GM12873 (cell line): Measurements from ENCODE around the gene NDUFS2.

ENCODE experiments used
- TF ChIP-seq, protein P1 (sequence below): IDR thresholded peaks from 2 replicates; pipeline ENCODE4 v1.5.1; 2012; ENCODE audit warnings: low read depth, mild to moderate bottlenecking, moderate library complexity, low read length, control low read depth; ENCODE audit not compliant: insufficient read depth; ENCODE audit errors: missing control alignments

The NDUFS2 gene

DNA sequence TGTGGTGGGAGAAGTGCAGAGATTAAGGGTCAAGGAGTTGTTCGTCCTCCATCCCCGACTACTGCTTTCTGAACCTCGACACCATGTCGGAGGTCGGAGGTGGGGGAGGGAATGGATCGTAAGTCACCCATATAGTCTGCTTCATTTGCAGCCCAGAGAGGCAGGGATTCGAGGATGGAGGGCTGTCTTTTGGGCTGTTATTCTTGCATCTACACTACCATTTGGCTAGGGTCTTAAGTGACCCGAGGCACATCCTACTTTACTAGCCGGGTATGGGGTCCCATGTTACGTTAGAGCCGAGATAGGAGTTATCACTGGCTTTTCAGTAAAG is 42.3 kb upstream of the NDUFS2 start:
- TF ChIP-seq, protein P1, sequence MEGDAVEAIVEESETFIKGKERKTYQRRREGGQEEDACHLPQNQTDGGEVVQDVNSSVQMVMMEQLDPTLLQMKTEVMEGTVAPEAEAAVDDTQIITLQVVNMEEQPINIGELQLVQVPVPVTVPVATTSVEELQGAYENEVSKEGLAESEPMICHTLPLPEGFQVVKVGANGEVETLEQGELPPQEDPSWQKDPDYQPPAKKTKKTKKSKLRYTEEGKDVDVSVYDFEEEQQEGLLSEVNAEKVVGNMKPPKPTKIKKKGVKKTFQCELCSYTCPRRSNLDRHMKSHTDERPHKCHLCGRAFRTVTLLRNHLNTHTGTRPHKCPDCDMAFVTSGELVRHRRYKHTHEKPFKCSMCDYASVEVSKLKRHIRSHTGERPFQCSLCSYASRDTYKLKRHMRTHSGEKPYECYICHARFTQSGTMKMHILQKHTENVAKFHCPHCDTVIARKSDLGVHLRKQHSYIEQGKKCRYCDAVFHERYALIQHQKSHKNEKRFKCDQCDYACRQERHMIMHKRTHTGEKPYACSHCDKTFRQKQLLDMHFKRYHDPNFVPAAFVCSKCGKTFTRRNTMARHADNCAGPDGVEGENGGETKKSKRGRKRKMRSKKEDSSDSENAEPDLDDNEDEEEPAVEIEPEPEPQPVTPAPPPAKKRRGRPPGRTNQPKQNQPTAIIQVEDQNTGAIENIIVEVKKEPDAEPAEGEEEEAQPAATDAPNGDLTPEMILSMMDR: no peak

DNA sequence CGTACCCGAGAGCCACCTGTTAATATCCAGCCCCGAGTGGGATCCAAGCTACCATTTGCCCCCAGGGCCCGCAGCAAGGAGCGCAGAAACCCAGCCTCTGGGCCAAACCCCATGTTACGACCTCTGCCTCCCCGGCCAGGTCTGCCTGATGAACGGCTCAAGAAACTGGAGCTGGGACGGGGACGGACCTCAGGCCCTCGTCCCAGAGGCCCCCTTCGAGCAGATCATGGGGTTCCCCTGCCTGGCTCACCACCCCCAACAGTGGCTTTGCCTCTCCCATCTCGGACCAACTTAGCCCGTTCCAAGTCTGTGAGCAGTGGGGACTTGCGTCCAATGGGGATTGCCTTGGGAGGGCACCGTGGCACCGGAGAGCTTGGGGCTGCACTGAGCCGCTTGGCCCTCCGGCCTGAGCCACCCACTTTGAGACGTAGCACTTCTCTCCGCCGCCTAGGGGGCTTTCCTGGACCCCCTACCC is 41.5 kb upstream of the NDUFS2 start:
- TF ChIP-seq, protein P1: no peak

DNA sequence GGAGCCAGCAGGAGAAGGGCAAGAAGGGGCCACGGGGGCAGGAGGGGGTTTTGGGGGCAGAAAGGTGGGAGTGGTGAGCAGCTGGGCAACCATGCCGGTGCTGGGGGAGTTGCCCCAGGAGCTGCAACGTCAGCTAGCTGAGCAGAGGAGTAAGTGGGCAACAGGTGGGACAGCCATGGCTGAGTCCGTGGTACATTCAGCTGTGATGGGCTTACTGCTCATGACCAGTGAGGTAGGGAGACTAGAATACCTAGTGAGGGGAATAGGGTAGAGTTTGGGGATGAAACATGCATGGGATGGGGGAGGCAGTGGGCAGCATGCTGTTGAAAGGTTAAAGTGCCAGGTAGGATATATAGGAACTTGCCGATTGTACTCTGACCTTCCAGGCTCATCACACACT is 40.5 kb upstream of the NDUFS2 start:
- TF ChIP-seq, protein P1: no peak

DNA sequence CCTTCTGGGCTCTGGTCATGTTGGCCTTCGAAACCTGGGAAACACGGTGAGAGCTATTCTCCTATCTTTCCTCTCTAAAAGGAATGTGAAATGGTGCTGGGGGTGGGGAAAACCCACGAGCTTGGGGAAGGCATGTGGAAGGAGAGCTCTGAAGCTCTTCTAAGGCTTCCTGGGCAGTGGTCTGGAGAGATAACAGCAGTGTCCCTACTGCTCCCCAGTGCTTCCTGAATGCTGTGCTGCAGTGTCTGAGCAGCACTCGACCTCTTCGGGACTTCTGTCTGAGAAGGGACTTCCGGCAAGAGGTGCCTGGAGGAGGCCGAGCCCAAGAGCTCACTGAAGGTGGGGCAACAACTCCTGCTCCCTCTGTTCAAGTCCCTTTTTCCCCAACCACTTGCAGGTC is 40.1 kb upstream of the NDUFS2 start:
- TF ChIP-seq, protein P1: no peak

DNA sequence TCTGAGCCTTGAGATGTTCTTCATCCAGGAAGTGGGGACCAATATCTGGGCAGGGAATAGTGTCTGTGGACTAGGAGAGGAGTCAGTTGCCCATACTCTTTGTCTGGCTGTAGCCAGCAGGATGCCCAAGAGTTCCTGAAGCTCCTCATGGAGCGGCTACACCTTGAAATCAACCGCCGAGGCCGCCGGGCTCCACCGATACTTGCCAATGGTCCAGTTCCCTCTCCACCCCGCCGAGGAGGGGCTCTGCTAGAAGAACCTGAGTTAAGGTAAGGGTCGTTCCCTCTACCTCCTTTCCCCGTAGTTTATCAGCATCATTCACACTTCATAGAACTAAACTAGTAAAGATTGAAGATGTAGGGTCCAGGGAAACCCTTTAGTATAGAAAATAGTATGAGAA is 39.4 kb upstream of the NDUFS2 start:
- TF ChIP-seq, protein P1: no peak

DNA sequence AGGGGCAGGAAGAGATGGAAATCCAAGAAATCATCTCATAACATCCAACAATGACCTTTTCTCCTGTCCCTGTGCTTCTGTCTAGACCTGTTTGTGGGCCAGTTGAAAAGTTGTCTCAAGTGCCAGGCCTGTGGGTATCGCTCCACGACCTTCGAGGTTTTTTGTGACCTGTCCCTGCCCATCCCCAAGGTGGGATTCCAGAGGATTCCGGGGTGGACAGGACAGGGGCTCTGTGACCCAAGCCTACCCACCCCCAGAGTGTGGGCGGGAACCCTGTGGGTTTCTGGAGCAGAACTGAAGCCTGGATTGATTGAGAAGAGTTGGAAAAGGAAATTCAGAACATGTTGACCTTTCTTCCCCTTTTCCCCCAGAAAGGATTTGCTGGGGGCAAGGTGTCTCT is 38.4 kb upstream of the NDUFS2 start:
- TF ChIP-seq, protein P1: no peak

DNA sequence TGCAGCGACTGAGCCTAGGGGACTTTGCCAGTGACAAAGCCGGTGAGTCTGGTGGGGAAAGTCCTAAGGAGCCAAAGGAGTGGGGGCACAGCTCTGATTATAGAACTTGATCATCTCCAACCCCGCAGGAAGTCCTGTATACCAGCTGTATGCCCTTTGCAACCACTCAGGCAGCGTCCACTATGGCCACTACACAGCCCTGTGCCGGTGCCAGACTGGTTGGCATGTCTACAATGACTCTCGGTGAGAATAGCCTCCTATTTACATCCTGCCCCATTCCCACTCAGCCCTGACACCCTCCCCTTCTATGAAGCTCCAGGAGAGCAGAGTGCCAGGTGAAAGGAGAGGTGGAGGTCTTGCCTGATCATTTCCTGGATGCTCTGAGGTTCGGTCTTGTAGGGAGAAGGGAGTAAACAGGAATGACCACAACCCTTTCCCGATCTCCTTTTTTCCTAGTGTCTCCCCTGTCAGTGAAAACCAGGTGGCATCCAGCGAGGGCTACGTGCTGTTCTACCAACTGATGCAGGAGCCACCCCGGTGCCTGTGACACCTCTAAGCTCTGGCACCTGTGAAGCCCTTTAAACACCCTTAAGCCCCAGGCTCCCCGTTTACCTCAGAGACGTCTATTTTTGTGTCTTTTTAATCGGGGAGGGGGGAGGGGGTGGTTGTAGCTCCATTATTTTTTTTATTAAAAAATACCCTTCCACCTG is 37.1 kb upstream of the NDUFS2 start:
- TF ChIP-seq, protein P1: no peak
